Measurements from ENCODE around the gene ATAD3A.

The ATAD3A gene

GRCh38 chr1:1583347-1584010, 71.5 kb downstream of the ATAD3A start:
- DNase-seq (ENCODE audit: low read depth) = no peak

All from stimulated activated CD8-positive, alpha-beta memory T cell treated with anti-CD3 and anti-CD28 coated beads, Interleukin-12 subunit alpha, Interleukin-12 subunit beta, amount 100 ng/mL, for 4 hours (primary cell).